Heart left ventricle (tissue), 13 donors: ENCODE measurements around the gene LGSN.

ENCODE experiments used
- POLR2A ChIP-seq, 2 donors: fragments of 450-650 bp; IDR thresholded peaks; one replicate each; pipeline ENCODE4 v1.6.1; 2017; ENCODE audit warnings: antibody characterized with exemption in 2 of 2, mild to moderate bottlenecking in 2 of 2, moderate library complexity in 2 of 2
- TF ChIP-seq, protein P1 (sequence below), 12 donors: fragments of 200-600 bp; sonication (generic) in 4 of 12; IDR thresholded peaks; one replicate each; pipeline versions ENCODE4 v1.5.0 to v1.8.0; 2018 to 2022; ENCODE audit warnings: antibody characterized with exemption in 12 of 12, mild to moderate bottlenecking in 5 of 12
- donor health status: ischemic (EF 13 %, LVEDD 7.1; RV severe dilation, severe dysfunction).
- donor health status: DM: no; HTN: yes; CAD: no.
- donor health status: DM: no; HTN: no; CAD: no.
- donor health status: ischemic (EF 25% LVEDD 6.9; RV normal size, moderate dysfunction).
- donor health status: ischemic (EF 25% LVEDD 5.7; RV mildly dilated, moderate dysfunction).
- donor health status: ischemic (EF 35%, LVEDD 5.7; RV mildly dilated, moderate dysfunction).
- donor health status: nonischemic (EF 11% LVEDD 7.7; RV severe dilation, severe dysfunction).
- donor health status: DM: yes; HTN: yes; CAD: no.
- donor health status: PGD.
- donor health status: ischemic (EF 29% LVEDD 5.4; RV normal size, mild dysfunction).
- donor health status: nonischemic (EF 23%, LVEDD 6.1; RV moderate dilation, normal function).

DNA sequence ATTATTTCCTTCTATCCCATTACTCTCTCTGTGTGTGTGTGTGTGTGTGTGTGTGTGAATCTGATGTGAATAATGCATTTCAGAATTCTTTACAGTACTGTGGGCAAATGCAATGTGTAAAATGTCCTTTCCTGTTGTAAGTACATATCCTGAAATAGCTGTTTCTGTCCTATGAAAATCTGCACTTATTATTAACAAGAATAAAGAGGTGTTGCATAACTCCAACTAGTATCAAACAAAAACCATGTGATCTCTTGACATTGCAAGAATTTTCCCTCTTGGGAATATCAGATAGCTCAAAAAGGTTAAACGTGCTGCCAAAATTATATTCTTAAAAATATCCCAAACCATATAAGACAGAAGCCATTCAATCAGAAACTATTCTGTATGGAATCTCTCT is 52.0 kb downstream of the LGSN start:
- TF ChIP-seq, protein P1, sequence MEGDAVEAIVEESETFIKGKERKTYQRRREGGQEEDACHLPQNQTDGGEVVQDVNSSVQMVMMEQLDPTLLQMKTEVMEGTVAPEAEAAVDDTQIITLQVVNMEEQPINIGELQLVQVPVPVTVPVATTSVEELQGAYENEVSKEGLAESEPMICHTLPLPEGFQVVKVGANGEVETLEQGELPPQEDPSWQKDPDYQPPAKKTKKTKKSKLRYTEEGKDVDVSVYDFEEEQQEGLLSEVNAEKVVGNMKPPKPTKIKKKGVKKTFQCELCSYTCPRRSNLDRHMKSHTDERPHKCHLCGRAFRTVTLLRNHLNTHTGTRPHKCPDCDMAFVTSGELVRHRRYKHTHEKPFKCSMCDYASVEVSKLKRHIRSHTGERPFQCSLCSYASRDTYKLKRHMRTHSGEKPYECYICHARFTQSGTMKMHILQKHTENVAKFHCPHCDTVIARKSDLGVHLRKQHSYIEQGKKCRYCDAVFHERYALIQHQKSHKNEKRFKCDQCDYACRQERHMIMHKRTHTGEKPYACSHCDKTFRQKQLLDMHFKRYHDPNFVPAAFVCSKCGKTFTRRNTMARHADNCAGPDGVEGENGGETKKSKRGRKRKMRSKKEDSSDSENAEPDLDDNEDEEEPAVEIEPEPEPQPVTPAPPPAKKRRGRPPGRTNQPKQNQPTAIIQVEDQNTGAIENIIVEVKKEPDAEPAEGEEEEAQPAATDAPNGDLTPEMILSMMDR (IDR thresholded peaks at IDR 0.05): no peak
- no peak for TF ChIP-seq POLR2A (IDR thresholded peaks at IDR 0.05)
